Smooth muscle cell (in vitro differentiated cells): ENCODE data around the gene CD200R1. TPM values are rescaled to one million over a fixed set of nuclear protein-coding genes. Genes with fewer than 3 reads are reported as not detected.
A peak's percentile ranks its signal among the peaks of the same experiment; 100 is the strongest.

ENCODE experiments used
- DNase-seq: peaks from one replicate; lab custom pipeline; 2025; ENCODE audit not compliant: unreplicated experiment; lab: John Stamatoyannopoulos, UW
- H2AFZ ChIP-seq: fragments of 200-600 bp; sonication (generic); 2 replicates; pipeline ENCODE4 v1.6.0; 2016; ENCODE audit warnings: antibody characterized with exemption, low read depth, mild to moderate bottlenecking
- H3F3A ChIP-seq: fragments of 200-600 bp; sonication (generic); 2 replicates; pipeline ENCODE4 v1.6.0; 2017; ENCODE audit warnings: antibody characterized with exemption, low read depth
- H3K27ac ChIP-seq: fragments of 200-600 bp; sonication (generic); 2 replicates; pipeline ENCODE4 v1.5.1; 2016; ENCODE audit warnings: low read depth, mild to moderate bottlenecking
- H3K27me3 ChIP-seq: fragments of 200-600 bp; sonication (generic); 2 replicates; pipeline ENCODE4 v1.6.1; 2016; ENCODE audit warnings: low read depth, mild to moderate bottlenecking
- H3K36me3 ChIP-seq: fragments of 200-600 bp; sonication (generic); 2 replicates; pipeline ENCODE4 v1.5.1; 2016; ENCODE audit warnings: low read depth
- H3K4me1 ChIP-seq: fragments of 200-600 bp; sonication (generic); 2 replicates; pipeline ENCODE4 v1.5.1; 2016; ENCODE audit warnings: low read depth
- H3K4me2 ChIP-seq: fragments of 200-600 bp; sonication (generic); 2 replicates; pipeline ENCODE4 v1.6.0; 2016; ENCODE audit warnings: mild to moderate bottlenecking
- H3K4me3 ChIP-seq: fragments of 200-600 bp; sonication (generic); 2 replicates; pipeline ENCODE4 v1.5.1; 2016; ENCODE audit warnings: mild to moderate bottlenecking
- H3K79me2 ChIP-seq: fragments of 200-600 bp; sonication (generic); 2 replicates; pipeline ENCODE4 v1.6.0; 2016; ENCODE audit warnings: low read depth, mild to moderate bottlenecking
- H3K9ac ChIP-seq: fragments of 200-600 bp; sonication (generic); 2 replicates; pipeline ENCODE4 v1.6.0; 2016; ENCODE audit warnings: low read depth
- H3K9me3 ChIP-seq: fragments of 200-600 bp; sonication (generic); replicated peaks from 2 replicates; pipeline ENCODE4 v1.5.1; 2016; ENCODE audit warnings: low read depth
- H4K20me1 ChIP-seq: fragments of 200-600 bp; sonication (generic); 2 replicates; pipeline ENCODE4 v1.6.0; 2016; ENCODE audit warnings: low read depth
- CTCF ChIP-seq: fragments of 200-600 bp; sonication (generic); IDR thresholded peaks from 2 replicates; pipeline ENCODE4 v1.5.1; 2017; ENCODE audit warnings: borderline replicate concordance, mild to moderate bottlenecking, antibody characterized with exemption; ENCODE audit not compliant: insufficient read depth, poor library complexity, severe bottlenecking
- WGBS: methylation state at CpG from one replicate; pipeline ENCODE4 v1.1.7; 2016; ENCODE audit warnings: low lambda C conversion rate; 5-methylcytosine and 5-hydroxymethylcytosine counted together
- polyA plus RNA-seq: library from polyadenylated mRNA; unstranded; fragments of >200 nt; fragmentation: Nextera tagmentation; extraction: Ambion mirVana; gene quantifications from 2 replicates; pipeline ENCODE4 v1.2.1, GENCODE V29; 2016
- total RNA-seq: library from RNA; depleted of rRNA; stranded (reverse); fragments of >200 nt; gene quantifications from 2 replicates; pipeline ENCODE4 v1.2.3, GENCODE V29; 2014

CD200R1 gene
- total and polyA plus RNA-seq, 2 experiments from 2014 or later = 1.1 TPM; not detected in 1

- H3K9me3 ChIP-seq = no peaks in the 10 kb centered on the region
- no peak for DNase-seq
- no peaks in the 10 kb centered on the region for H3F3A ChIP-seq
- no peaks in the 10 kb centered on the region for H3K36me3 ChIP-seq
- H3K79me2 ChIP-seq = no peaks in the 10 kb centered on the region
- no peak overlapping the region for H3K4me3 ChIP-seq
- H3K4me1 ChIP-seq = no peaks in the 10 kb centered on the region
- no peak for TF ChIP-seq CTCF
- no peak overlapping the region for H3K4me2 ChIP-seq
- H3K9ac ChIP-seq = no peak overlapping the region
- no peak overlapping the region for H3K27ac ChIP-seq
- H4K20me1 ChIP-seq = no peaks in the 10 kb centered on the region
- H3K27me3 ChIP-seq = no peaks in the 10 kb centered on the region
- no peak overlapping the region for H2AFZ ChIP-seq
Measured at GRCh38 chr3:112908252-112908651, 66.7 kb downstream of the CD200R1 start.

GRCh38 chr3:112904786-112905185 lies 70.1 kb downstream of the CD200R1 start:
- H2AFZ ChIP-seq = no peak overlapping the region
- DNase-seq = no peak
- no peaks in the 10 kb centered on the region for H3K4me1 ChIP-seq
- TF ChIP-seq CTCF = no peak
- H3K4me2 ChIP-seq = no peak overlapping the region
- no peak overlapping the region for H3K4me3 ChIP-seq
- H3K27me3 ChIP-seq = no peaks in the 10 kb centered on the region
- no peaks in the 10 kb centered on the region for H3K79me2 ChIP-seq
- no peaks in the 10 kb centered on the region for H3F3A ChIP-seq
- no peaks in the 10 kb centered on the region for H4K20me1 ChIP-seq
- no peak overlapping the region for H3K9ac ChIP-seq
- H3K9me3 ChIP-seq = no peaks in the 10 kb centered on the region
- no peak overlapping the region for H3K27ac ChIP-seq
- no peaks in the 10 kb centered on the region for H3K36me3 ChIP-seq
- WGBS = 91% methylated on average over 8 of the region's 8 CpGs

GRCh38 chr3:112900113-112900512 lies 74.8 kb downstream of the CD200R1 start:
- DNase-seq = no peak
- H3F3A ChIP-seq = no peaks in the 10 kb centered on the region
- H3K4me2 ChIP-seq = peak overlapping the region; percentile 38
- no peaks in the 10 kb centered on the region for H4K20me1 ChIP-seq
- no peaks in the 10 kb centered on the region for H3K79me2 ChIP-seq
- no peaks in the 10 kb centered on the region for H3K4me1 ChIP-seq
- H3K36me3 ChIP-seq = no peaks in the 10 kb centered on the region
- 58% methylated on average over 3 of the region's 3 CpGs for WGBS
- no peaks in the 10 kb centered on the region for H3K9me3 ChIP-seq
- H3K4me3 ChIP-seq = no peak overlapping the region
- H3K27me3 ChIP-seq = no peaks in the 10 kb centered on the region
- peak overlapping the region; percentile 91 for H2AFZ ChIP-seq
- no peak for TF ChIP-seq CTCF
- H3K27ac ChIP-seq = peak overlapping the region; percentile 23
- H3K9ac ChIP-seq = no peak overlapping the region

- Histone ChIP-seq H3K9me3 (no peaks in the 10 kb centered on the region), H2AFZ (no peak overlapping the region), H3K9ac (no peak overlapping the region), H3K27me3 (no peaks in the 10 kb centered on the region), H3K36me3 (no peaks in the 10 kb centered on the region), H3K4me1 (no peaks in the 10 kb centered on the region), H4K20me1 (no peaks in the 10 kb centered on the region), H3F3A (no peaks in the 10 kb centered on the region), H3K27ac (no peak overlapping the region), H3K4me3 (no peak overlapping the region), H3K79me2 (no peaks in the 10 kb centered on the region), H3K4me2 (no peak overlapping the region)
- no peak for DNase-seq
- 89% methylated on average over 1 of the region's 1 CpG for WGBS
- TF ChIP-seq CTCF = no peak
Measured at GRCh38 chr3:112897791-112898190, 77.1 kb downstream of the CD200R1 start.
